K562 (cell line): ENCODE results near the gene SLA2. TPM values are rescaled to one million over a fixed set of nuclear protein-coding genes. Genes with fewer than 3 reads are reported as not detected.

Experiments used
- FOXM1 ChIP-seq, 2 experiments: fragments of 450-650 bp in 1 of 2; sonication (generic) in 1 of 2; formaldehyde crosslinking in 1 of 2; IDR thresholded peaks; 2 replicates each; pipeline versions ENCODE4 v1.6.1 to v1.9.0; 2017 to 2022; ENCODE audit warnings: low read depth in 2 of 2, mild to moderate bottlenecking in 2 of 2, missing genetic modification reagents in 1 of 2, moderate library complexity in 1 of 2
- FOXO4 ChIP-seq: fragments of 450-650 bp; formaldehyde crosslinking; IDR thresholded peaks from 2 replicates; pipeline ENCODE4 v1.4.0; 2020; ENCODE audit warnings: mild to moderate bottlenecking, moderate library complexity
- HBP1 ChIP-seq: fragments of 450-650 bp; formaldehyde crosslinking; IDR thresholded peaks from 2 replicates; pipeline ENCODE4 v1.4.0; 2022; ENCODE audit warnings: missing genetic modification characterization
- HMG20B ChIP-seq: fragments of 250-450 bp; sonication (Bioruptor Pico); IDR thresholded peaks from 2 replicates; pipeline ENCODE4 v1.5.0; 2021; ENCODE audit warnings: mild to moderate bottlenecking
- JUN ChIP-seq, 2 experiments: sonication (generic) in 1 of 2; formaldehyde crosslinking in 1 of 2; IDR thresholded peaks; 2 replicates each; pipeline versions ENCODE4 v1.6.1 to v1.8.0; 2012 to 2022; ENCODE audit warnings: borderline replicate concordance in 2 of 2, mild to moderate bottlenecking in 2 of 2, improper control_type of control experiment in 1 of 2, low read depth in 1 of 2, low read length in 1 of 2, missing genetic modification reagents in 1 of 2
- PURB ChIP-seq: sonication (generic); formaldehyde crosslinking; IDR thresholded peaks from 2 replicates; pipeline ENCODE4 v1.9.0; 2021; ENCODE audit warnings: low read depth, mild to moderate bottlenecking, missing genetic modification reagents
- TFAP4 ChIP-seq: sonication (generic); formaldehyde crosslinking; IDR thresholded peaks from 2 replicates; pipeline ENCODE4 v1.8.0; 2022; ENCODE audit warnings: missing genetic modification reagents, mild to moderate bottlenecking, moderate library complexity, borderline replicate concordance
- polyA plus RNA-seq, 8 experiments: library from polyadenylated mRNA; depleted of rRNA in 4 of 8; stranded (reverse) in 5 of 8; unstranded in 3 of 8; fragments of >200 nt; fragmentation: Nextera tagmentation in 2 of 8; fragmentation: Illumina TruSeq in 1 of 8; extraction: Ambion mirVana in 2 of 8; extraction: Trizol in 1 of 8; gene quantifications; 2 replicates each; pipeline versions ENCODE4 v1.2.1 to v1.2.3, GENCODE V29; 2011 to 2014; ENCODE audit warnings: inconsistent platforms in 1 of 8, missing spikeins in 1 of 8
- total RNA-seq, 7 experiments: library from RNA; depleted of rRNA in 6 of 7; stranded (reverse); fragments of >200 nt in 6 of 7; fragmentation: Illumina TruSeq in 2 of 7; extraction: Trizol in 2 of 7; gene quantifications; 2 replicates each; pipeline versions ENCODE4 v1.2.1 to v1.2.3, GENCODE V29; 2011 to 2021; ENCODE audit warnings: low replicate concordance in 1 of 7

The SLA2 gene
- total and polyA plus RNA-seq, 9 of the 15 experiments (the other 6 are each of a cell fraction or from before 2014, with no cell fraction given), result 0.07 TPM; not detected in 7

- TF ChIP-seq FOXO4 (CRISPR knock-in tag), result no peak
- no peak for TF ChIP-seq TFAP4
- TF ChIP-seq HMG20B, result no peak
- no peak for TF ChIP-seq PURB (CRISPR knock-in tag)
- TF ChIP-seq FOXM1 (IDR thresholded peaks at IDR 0.05; ENCODE audit: low read depth), result no peak
- no peak for TF ChIP-seq FOXM1 (CRISPR knock-in tag; IDR thresholded peaks at IDR 0.05; ENCODE audit: low read depth)
- no peak for TF ChIP-seq JUN (IDR thresholded peaks at IDR 0.05; ENCODE audit: borderline replicate concordance, low read depth, low read length)
- TF ChIP-seq JUN (CRISPR knock-in tag; IDR thresholded peaks at IDR 0.05; ENCODE audit: borderline replicate concordance), result no peak
- no peak for TF ChIP-seq HBP1
These were observed 44.5 kb downstream of the SLA2 start (continued) for GRCh38 chr20:36601540-36601939.
